HepG2 (cell line): ENCODE measurements around the gene NPSR1. TPM values are rescaled to one million over a fixed set of nuclear protein-coding genes. Genes with fewer than 3 reads are reported as not detected.
"Not testable (repeated sequence)": the region's sequence is repeated elsewhere in the genome, so short reads cannot be mapped to it uniquely, and the experiment has no call there.

Experiments used
- ATAC-seq: fragments of 200-7000 bp; cut with Tn5 transposase; 3 replicates; pipeline ENCODE4 v1.9.1; 2020; ENCODE audit warnings: mild to moderate bottlenecking, moderate library complexity
- BruUV-seq: library from RNA; stranded (reverse); fragments of 400-500 nt; replicated peaks from 2 replicates; lab custom pipeline; 2021; lab: Mats Ljungman, UMichigan
- CTCF ChIA-PET: fragments of 300-600 bp; formaldehyde crosslinking; extraction: SDS; loops from one replicate; lab custom pipeline; 2021; ENCODE audit warnings: low total read pairs, inconsistent platforms, low intra/inter-chr PET ratio; lab: Yijun Ruan, JAX
- POLR2A ChIA-PET: fragments of 350-600 bp; sonication (Branson Sonifier 250); formaldehyde crosslinking; loops from one replicate; lab custom pipeline; 2020; ENCODE audit warnings: antibody characterized with exemption, inconsistent platforms; lab: Yijun Ruan, JAX
- DNase-seq: peaks from one replicate; pipeline ENCODE4 v3.0.0-alpha.2; 2015; ENCODE audit warnings: low spot score
- FAIRE-seq: peaks from 3 replicates; lab custom pipeline; 2011; peaks lifted over from hg19 to GRCh38; lab: Jason Lieb, UNC
- H2AFZ ChIP-seq: one replicate; pipeline ENCODE4 v1.6.1; 2011; ENCODE audit warnings: low read length, inconsistent platforms
- H3K27ac ChIP-seq: fragments of 300-600 bp; 3 replicates; pipeline ENCODE4 v1.8.0; 2011; ENCODE audit warnings: mixed run types, mild to moderate bottlenecking, mixed read lengths, low read length, inconsistent platforms; ENCODE audit not compliant: insufficient read depth; ENCODE audit errors: extremely low read length
- H3K27me3 ChIP-seq, 2 experiments: fragments of 200-600 bp in 1 of 2; 2 replicates in 1 of 2; 3 replicates in 1 of 2; pipeline versions ENCODE4 v1.6.0 to v1.8.0; 2011; ENCODE audit warnings: low read length in 2 of 2, mild to moderate bottlenecking in 2 of 2, moderate library complexity in 2 of 2, inconsistent platforms in 1 of 2; ENCODE audit not compliant: insufficient read depth in 2 of 2, control insufficient read depth in 1 of 2
- H3K36me3 ChIP-seq, 2 experiments: fragments of 200-600 bp in 1 of 2; replicated peaks in 1 of 2; 2 replicates in 1 of 2; 3 replicates in 1 of 2; pipeline versions ENCODE4 v1.5.1 to v1.8.0; 2011; ENCODE audit warnings: low read length in 2 of 2, inconsistent platforms in 1 of 2; ENCODE audit not compliant: insufficient read depth in 2 of 2, control insufficient read depth in 1 of 2
- H3K4me1 ChIP-seq: 2 replicates; pipeline ENCODE4 v1.5.1; 2012; ENCODE audit warnings: low read length, inconsistent platforms; ENCODE audit not compliant: insufficient read depth
- H3K4me2 ChIP-seq: 2 replicates; pipeline ENCODE4 v1.6.0; 2011; ENCODE audit warnings: low read depth, low read length, inconsistent platforms
- H3K4me3 ChIP-seq, 3 experiments: fragments of 200-600 bp in 1 of 3; sonication (generic), shearing (Covaris generic) in 1 of 3; replicated peaks in 1 of 3; 2 replicates each; pipeline ENCODE4 v1.5.1; 2011 to 2016; ENCODE audit warnings: low read length in 3 of 3, inconsistent platforms in 2 of 3, low read depth in 2 of 3, mild to moderate bottlenecking in 2 of 3, control low read depth in 1 of 3, mixed read lengths in 1 of 3; ENCODE audit not compliant: insufficient read depth in 1 of 3
- H3K79me2 ChIP-seq: one replicate; pipeline ENCODE4 v1.6.1; 2011; ENCODE audit warnings: low read length, inconsistent platforms; ENCODE audit not compliant: insufficient read depth
- H3K9ac ChIP-seq: 2 replicates; pipeline ENCODE4 v1.6.0; 2011; ENCODE audit warnings: mild to moderate bottlenecking, low read depth, low read length, inconsistent platforms; ENCODE audit not compliant: insufficient read depth
- H3K9me3 ChIP-seq: 2 replicates; pipeline ENCODE4 v1.5.1; 2012; ENCODE audit warnings: mild to moderate bottlenecking, low read length
- H4K20me1 ChIP-seq: 2 replicates; pipeline ENCODE4 v1.6.0; 2011; ENCODE audit warnings: inconsistent platforms, mild to moderate bottlenecking, low read length, moderate library complexity; ENCODE audit not compliant: insufficient read depth
- FOSL2 ChIP-seq: sonication (generic); formaldehyde crosslinking; IDR thresholded peaks from 2 replicates; pipeline ENCODE4 v1.4.0; 2020; ENCODE audit warnings: missing genetic modification reagents
- WGBS: methylation state at CpG from one replicate; pipeline ENCODE4 v1.1.6; 2017; ENCODE audit warnings: low lambda C conversion rate; 5-methylcytosine and 5-hydroxymethylcytosine counted together
- in situ Hi-C: cut with HindIII; loops from 2 replicates; pipeline ENCODE4 v1.10.0; 2017; ENCODE audit warnings: low pct_unique_long_range_greater_than_20kb; ENCODE audit not compliant: extremely low pct_ligation_motif_present
- intact Hi-C: fragments of 100-400 bp; cut with micrococcal nuclease; formaldehyde crosslinking; loops from one replicate; pipeline ENCODE4 v1.10.0; 2022; ENCODE audit not compliant: unreplicated experiment
- polyA plus RNA-seq, 8 experiments: library from polyadenylated mRNA; depleted of rRNA in 3 of 8; stranded (reverse) in 7 of 8; unstranded in 1 of 8; fragments of >200 nt; fragmentation: Illumina TruSeq in 4 of 8; extraction: Trizol in 4 of 8; gene quantifications; 2 replicates each; pipeline versions ENCODE4 v1.2.1 to v1.2.3, GENCODE V29; 2011 to 2016; ENCODE audit warnings: low read depth in 4 of 8, missing spikeins in 1 of 8, mixed read lengths in 1 of 8; ENCODE audit not compliant: insufficient read depth in 1 of 8
- total RNA-seq, 5 experiments: library from RNA; depleted of rRNA; stranded (reverse); fragments of >200 nt; fragmentation: Illumina TruSeq; extraction: Trizol; gene quantifications; 2 replicates each; pipeline ENCODE4 v1.2.3, GENCODE V29; 2016; ENCODE audit warnings: low read depth in 1 of 5

The NPSR1 gene
- total and polyA plus RNA-seq, 2 of the 13 experiments (the other 11 are each of a cell fraction or from before 2014, with no cell fraction given), result not detected

DNA sequence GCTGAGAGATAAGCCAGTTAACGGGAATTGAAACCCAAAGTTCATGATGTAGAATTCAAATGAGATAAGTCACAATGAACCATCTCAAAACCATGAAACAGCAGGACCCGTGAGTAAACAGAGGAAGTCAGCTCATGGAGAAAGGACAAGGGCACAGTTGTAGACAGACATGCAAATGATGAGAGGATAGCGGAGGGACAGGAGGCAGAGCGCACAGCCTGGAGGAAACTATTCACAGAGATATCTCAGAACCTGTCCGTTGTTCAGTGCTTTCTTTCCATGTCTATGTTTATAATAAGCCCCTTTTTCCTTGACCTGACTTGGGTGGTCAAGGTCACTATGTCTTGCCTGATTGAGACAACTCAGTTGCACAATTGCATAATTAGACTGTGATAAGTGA, 208.2 kb downstream of the NPSR1 start:
- H3K79me2 ChIP-seq, H3K27me3 ChIP-seq, CTCF ChIA-PET, H3K4me3 ChIP-seq, POLR2A ChIA-PET, H3K27ac ChIP-seq, H3K36me3 ChIP-seq, H4K20me1 ChIP-seq, DNase-seq, in situ Hi-C loops, H3K9me3 ChIP-seq, BruUV-seq, H3K9ac ChIP-seq, H2AFZ ChIP-seq, FAIRE-seq, intact Hi-C loops: not testable (repeated sequence)
- 0 out of 2 replicates have a peak, but pooled peaks have one; percentile 18 for TF ChIP-seq FOSL2 (CRISPR knock-in tag)
- ATAC-seq, result peak; percentile 90
- 21% methylated on average over 5 of the region's 5 CpGs for WGBS
- H3K4me1 ChIP-seq, result peaks cover 22% of the 10 kb centered on the region
- H3K4me2 ChIP-seq, result 0 out of 2 replicates have a peak overlapping the region, but pooled peaks have one; percentile 32

GRCh38 chr7:34867341-34867740, 209.3 kb downstream of the NPSR1 start:
- H3K79me2 ChIP-seq, H3K27ac ChIP-seq, H4K20me1 ChIP-seq, DNase-seq, H2AFZ ChIP-seq, H3K9ac ChIP-seq, in situ Hi-C loops, POLR2A ChIA-PET, CTCF ChIA-PET, ATAC-seq, intact Hi-C loops, H3K36me3 ChIP-seq, H3K27me3 ChIP-seq, H3K4me2 ChIP-seq, H3K4me3 ChIP-seq, H3K9me3 ChIP-seq, BruUV-seq, FAIRE-seq: not testable (repeated sequence)
- peaks cover 22% of the 10 kb centered on the region for H3K4me1 ChIP-seq
- WGBS, result 16% methylated on average over 3 of the region's 3 CpGs

- FAIRE-seq, H3K4me2 ChIP-seq, H3K9ac ChIP-seq, BruUV-seq, H3K9me3 ChIP-seq, H3K36me3 ChIP-seq, CTCF ChIA-PET, DNase-seq, ATAC-seq, H3K79me2 ChIP-seq, POLR2A ChIA-PET, H3K27me3 ChIP-seq, H3K4me3 ChIP-seq, in situ Hi-C loops, intact Hi-C loops, H2AFZ ChIP-seq, H4K20me1 ChIP-seq, H3K27ac ChIP-seq: not testable (repeated sequence)
- WGBS, result 68% methylated on average over 4 of the region's 5 CpGs
- peaks cover 22% of the 10 kb centered on the region for H3K4me1 ChIP-seq
These were observed 210.6 kb downstream of the NPSR1 start for GRCh38 chr7:34868602-34869001.
